HepG2 (cell line): Measurements from ENCODE around the gene C16orf86. TPM values are rescaled to one million over a fixed set of nuclear protein-coding genes. Genes with fewer than 3 reads are reported as not detected.

ENCODE experiments used
- ATAC-seq: fragments of 200-7000 bp; cut with Tn5 transposase; 3 replicates; pipeline ENCODE4 v1.9.1; 2020; ENCODE audit warnings: mild to moderate bottlenecking, moderate library complexity
- BruUV-seq: library from RNA; stranded (reverse); fragments of 400-500 nt; replicated peaks from 2 replicates; lab custom pipeline; 2021; lab: Mats Ljungman, UMichigan
- CTCF ChIA-PET: fragments of 300-600 bp; formaldehyde crosslinking; extraction: SDS; loops from one replicate; lab custom pipeline; 2021; ENCODE audit warnings: low total read pairs, inconsistent platforms, low intra/inter-chr PET ratio; lab: Yijun Ruan, JAX
- POLR2A ChIA-PET: fragments of 350-600 bp; sonication (Branson Sonifier 250); formaldehyde crosslinking; loops from one replicate; lab custom pipeline; 2020; ENCODE audit warnings: antibody characterized with exemption, inconsistent platforms; lab: Yijun Ruan, JAX
- DNase-seq: peaks from one replicate; pipeline ENCODE4 v3.0.0-alpha.2; 2015; ENCODE audit warnings: low spot score
- FAIRE-seq: peaks from 3 replicates; lab custom pipeline; 2011; peaks lifted over from hg19 to GRCh38; lab: Jason Lieb, UNC
- H2AFZ ChIP-seq: one replicate; pipeline ENCODE4 v1.6.1; 2011; ENCODE audit warnings: low read length, inconsistent platforms
- H3K27ac ChIP-seq: fragments of 300-600 bp; 3 replicates; pipeline ENCODE4 v1.8.0; 2011; ENCODE audit warnings: mixed run types, mild to moderate bottlenecking, mixed read lengths, low read length, inconsistent platforms; ENCODE audit not compliant: insufficient read depth; ENCODE audit errors: extremely low read length
- H3K27me3 ChIP-seq, 2 experiments: fragments of 200-600 bp in 1 of 2; 2 replicates in 1 of 2; 3 replicates in 1 of 2; pipeline versions ENCODE4 v1.6.0 to v1.8.0; 2011; ENCODE audit warnings: low read length in 2 of 2, mild to moderate bottlenecking in 2 of 2, moderate library complexity in 2 of 2, inconsistent platforms in 1 of 2; ENCODE audit not compliant: insufficient read depth in 2 of 2, control insufficient read depth in 1 of 2
- H3K36me3 ChIP-seq, 2 experiments: fragments of 200-600 bp in 1 of 2; replicated peaks in 1 of 2; 2 replicates in 1 of 2; 3 replicates in 1 of 2; pipeline versions ENCODE4 v1.5.1 to v1.8.0; 2011; ENCODE audit warnings: low read length in 2 of 2, inconsistent platforms in 1 of 2; ENCODE audit not compliant: insufficient read depth in 2 of 2, control insufficient read depth in 1 of 2
- H3K4me1 ChIP-seq: 2 replicates; pipeline ENCODE4 v1.5.1; 2012; ENCODE audit warnings: low read length, inconsistent platforms; ENCODE audit not compliant: insufficient read depth
- H3K4me2 ChIP-seq: 2 replicates; pipeline ENCODE4 v1.6.0; 2011; ENCODE audit warnings: low read depth, low read length, inconsistent platforms
- H3K4me3 ChIP-seq, 3 experiments: fragments of 200-600 bp in 1 of 3; sonication (generic), shearing (Covaris generic) in 1 of 3; replicated peaks in 1 of 3; 2 replicates each; pipeline ENCODE4 v1.5.1; 2011 to 2016; ENCODE audit warnings: low read length in 3 of 3, inconsistent platforms in 2 of 3, low read depth in 2 of 3, mild to moderate bottlenecking in 2 of 3, control low read depth in 1 of 3, mixed read lengths in 1 of 3; ENCODE audit not compliant: insufficient read depth in 1 of 3
- H3K79me2 ChIP-seq: one replicate; pipeline ENCODE4 v1.6.1; 2011; ENCODE audit warnings: low read length, inconsistent platforms; ENCODE audit not compliant: insufficient read depth
- H3K9ac ChIP-seq: 2 replicates; pipeline ENCODE4 v1.6.0; 2011; ENCODE audit warnings: mild to moderate bottlenecking, low read depth, low read length, inconsistent platforms; ENCODE audit not compliant: insufficient read depth
- H3K9me3 ChIP-seq: 2 replicates; pipeline ENCODE4 v1.5.1; 2012; ENCODE audit warnings: mild to moderate bottlenecking, low read length
- H4K20me1 ChIP-seq: 2 replicates; pipeline ENCODE4 v1.6.0; 2011; ENCODE audit warnings: inconsistent platforms, mild to moderate bottlenecking, low read length, moderate library complexity; ENCODE audit not compliant: insufficient read depth
- ARNTL ChIP-seq: sonication (generic); formaldehyde crosslinking; IDR thresholded peaks from 2 replicates; pipeline ENCODE4 v1.4.0; 2020; ENCODE audit warnings: mild to moderate bottlenecking, missing genetic modification reagents
- CCAR2 ChIP-seq: fragments of 200-400 bp; formaldehyde crosslinking; optimal IDR thresholded peaks from 2 replicates; pipeline ENCODE3; 2018; ENCODE audit warnings: low read depth, mild to moderate bottlenecking, low read length, moderate library complexity
- FOXP1 ChIP-seq, 2 experiments: fragments of 450-650 bp in 1 of 2; IDR thresholded peaks; 2 replicates each; pipeline ENCODE4 v1.6.1; 2017 to 2018; ENCODE audit warnings: antibody characterized with exemption in 1 of 2
- HCFC1 ChIP-seq: fragments of 150-350 bp; IDR thresholded peaks from 2 replicates; pipeline ENCODE4 v1.6.1; 2014; ENCODE audit warnings: low read depth, low read length
- MLX ChIP-seq: IDR thresholded peaks from 2 replicates; pipeline ENCODE4 v1.6.1; 2016
- NFRKB ChIP-seq: fragments of 450-650 bp; IDR thresholded peaks from 2 replicates; pipeline ENCODE4 v1.6.1; 2017
- ZFX ChIP-seq: sonication (generic); formaldehyde crosslinking; IDR thresholded peaks from 2 replicates; pipeline ENCODE4 v1.4.0; 2020; ENCODE audit warnings: mild to moderate bottlenecking, low read depth, missing genetic modification reagents, moderate library complexity
- WGBS: methylation state at CpG from one replicate; pipeline ENCODE4 v1.1.6; 2017; ENCODE audit warnings: low lambda C conversion rate; 5-methylcytosine and 5-hydroxymethylcytosine counted together
- in situ Hi-C: cut with HindIII; loops from 2 replicates; pipeline ENCODE4 v1.10.0; 2017; ENCODE audit warnings: low pct_unique_long_range_greater_than_20kb; ENCODE audit not compliant: extremely low pct_ligation_motif_present
- intact Hi-C: fragments of 100-400 bp; cut with micrococcal nuclease; formaldehyde crosslinking; loops from one replicate; pipeline ENCODE4 v1.10.0; 2022; ENCODE audit not compliant: unreplicated experiment
- polyA plus RNA-seq, 8 experiments: library from polyadenylated mRNA; depleted of rRNA in 3 of 8; stranded (reverse) in 7 of 8; unstranded in 1 of 8; fragments of >200 nt; fragmentation: Illumina TruSeq in 4 of 8; extraction: Trizol in 4 of 8; gene quantifications; 2 replicates each; pipeline versions ENCODE4 v1.2.1 to v1.2.3, GENCODE V29; 2011 to 2016; ENCODE audit warnings: low read depth in 4 of 8, missing spikeins in 1 of 8, mixed read lengths in 1 of 8; ENCODE audit not compliant: insufficient read depth in 1 of 8
- total RNA-seq, 5 experiments: library from RNA; depleted of rRNA; stranded (reverse); fragments of >200 nt; fragmentation: Illumina TruSeq; extraction: Trizol; gene quantifications; 2 replicates each; pipeline ENCODE4 v1.2.3, GENCODE V29; 2016; ENCODE audit warnings: low read depth in 1 of 5
- TF ChIP-seq, protein P1 (sequence below): sonication (generic); formaldehyde crosslinking; conservative IDR thresholded peaks from 2 replicates; pipeline ENCODE4 v1.4.0; 2020; ENCODE audit warnings: missing genetic modification reagents
- TF ChIP-seq, protein P2 (sequence below): sonication (generic); formaldehyde crosslinking; IDR thresholded peaks from 2 replicates; pipeline ENCODE4 v1.9.0; 2021; ENCODE audit warnings: missing genetic modification reagents, mild to moderate bottlenecking, borderline replicate concordance

Gene C16orf86
- total and polyA plus RNA-seq, 2 of the 13 experiments (the other 11 are each of a cell fraction or from before 2014, with no cell fraction given): 1.5 to 3.1 TPM

DNA sequence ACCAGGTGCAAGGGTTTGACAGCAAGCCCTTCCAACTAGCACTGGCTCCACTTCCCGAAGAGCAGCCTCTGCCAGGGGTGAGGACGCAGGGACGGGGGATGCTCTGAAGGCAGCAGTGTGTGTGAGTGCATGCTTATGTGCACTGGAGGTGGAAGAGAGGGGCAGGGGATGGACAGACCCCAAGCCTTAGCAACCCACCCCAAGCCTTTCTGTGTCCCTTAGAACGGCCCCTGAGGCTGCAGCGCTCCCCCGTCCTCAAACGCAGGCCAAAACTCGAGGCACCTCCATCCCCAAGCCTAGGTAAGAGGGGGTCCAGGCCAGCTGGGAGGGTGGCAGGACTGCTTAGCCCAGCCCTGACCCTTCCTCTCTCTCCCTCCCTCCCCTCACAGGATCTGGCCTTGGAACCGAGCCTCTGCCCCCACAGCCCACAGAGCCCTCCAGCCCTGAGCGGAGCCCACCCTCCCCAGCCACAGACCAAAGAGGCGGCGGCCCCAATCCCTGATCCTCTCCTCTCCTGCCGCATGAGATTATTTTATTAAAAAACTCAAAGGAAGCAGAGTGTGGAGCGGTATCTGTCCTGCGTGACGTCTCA is 9.5 kb upstream of the C16orf86 start:
- no peak for DNase-seq
- ChIA-PET CTCF (no interaction called here), POLR2A (no interaction called here)
- peaks cover 0 to 19% of the 10 kb centered on the region in 2 experiments for H3K27me3 ChIP-seq
- no peak overlapping the region for H3K9ac ChIP-seq
- peaks cover 6% of the 10 kb centered on the region for H4K20me1 ChIP-seq
- H3K4me3 ChIP-seq: no peak overlapping the region
- no peak for FAIRE-seq
- H3K36me3 ChIP-seq: peaks cover 6 to 10% of the 10 kb centered on the region in 2 experiments; a peak in 3 of 5 replicates
- in situ Hi-C loops: no loop called here
- TF ChIP-seq FOXP1 (IDR thresholded peaks at IDR 0.05) (no peak), FOXP1 (CRISPR knock-in tag; IDR thresholded peaks at IDR 0.05) (no peak), NFRKB (no peak), ARNTL (CRISPR knock-in tag) (no peak), HCFC1 (no peak), ZFX (no peak), CCAR2 (no peak), MLX (CRISPR knock-in tag) (no peak)
- TF ChIP-seq, protein P1, sequence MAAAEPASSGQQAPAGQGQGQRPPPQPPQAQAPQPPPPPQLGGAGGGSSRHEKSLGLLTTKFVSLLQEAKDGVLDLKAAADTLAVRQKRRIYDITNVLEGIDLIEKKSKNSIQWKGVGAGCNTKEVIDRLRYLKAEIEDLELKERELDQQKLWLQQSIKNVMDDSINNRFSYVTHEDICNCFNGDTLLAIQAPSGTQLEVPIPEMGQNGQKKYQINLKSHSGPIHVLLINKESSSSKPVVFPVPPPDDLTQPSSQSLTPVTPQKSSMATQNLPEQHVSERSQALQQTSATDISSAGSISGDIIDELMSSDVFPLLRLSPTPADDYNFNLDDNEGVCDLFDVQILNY: no peak
- TF ChIP-seq, protein P2, sequence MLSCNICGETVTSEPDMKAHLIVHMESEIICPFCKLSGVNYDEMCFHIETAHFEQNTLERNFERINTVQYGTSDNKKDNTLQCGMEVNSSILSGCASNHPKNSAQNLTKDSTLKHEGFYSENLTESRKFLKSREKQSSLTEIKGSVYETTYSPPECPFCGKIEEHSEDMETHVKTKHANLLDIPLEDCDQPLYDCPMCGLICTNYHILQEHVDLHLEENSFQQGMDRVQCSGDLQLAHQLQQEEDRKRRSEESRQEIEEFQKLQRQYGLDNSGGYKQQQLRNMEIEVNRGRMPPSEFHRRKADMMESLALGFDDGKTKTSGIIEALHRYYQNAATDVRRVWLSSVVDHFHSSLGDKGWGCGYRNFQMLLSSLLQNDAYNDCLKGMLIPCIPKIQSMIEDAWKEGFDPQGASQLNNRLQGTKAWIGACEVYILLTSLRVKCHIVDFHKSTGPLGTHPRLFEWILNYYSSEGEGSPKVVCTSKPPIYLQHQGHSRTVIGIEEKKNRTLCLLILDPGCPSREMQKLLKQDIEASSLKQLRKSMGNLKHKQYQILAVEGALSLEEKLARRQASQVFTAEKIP (CRISPR knock-in tag): no peak
- no peaks in the 10 kb centered on the region for H3K9me3 ChIP-seq
- no TSS peak for BruUV-seq
- ATAC-seq: no peak
- peaks cover 21% of the 10 kb centered on the region for H3K4me1 ChIP-seq
- H3K79me2 ChIP-seq: peaks cover 11% of the 10 kb centered on the region
- no peak overlapping the region for H2AFZ ChIP-seq
- no peak overlapping the region for H3K27ac ChIP-seq
- intact Hi-C loops: no loop called here
- H3K4me2 ChIP-seq: no peak overlapping the region
- 95% methylated on average over 16 of the region's 16 CpGs for WGBS
